Measurements from ENCODE around the gene TAS2R30. TPM values are rescaled to one million over a fixed set of nuclear protein-coding genes. Genes with fewer than 3 reads are reported as not detected.
"Not testable (repeated sequence)": the region's sequence is repeated elsewhere in the genome, so short reads cannot be mapped to it uniquely, and the experiment has no call there.

Gene TAS2R30
- total RNA-seq, 1 donor from 2014 or later: 15.7 TPM

DNA sequence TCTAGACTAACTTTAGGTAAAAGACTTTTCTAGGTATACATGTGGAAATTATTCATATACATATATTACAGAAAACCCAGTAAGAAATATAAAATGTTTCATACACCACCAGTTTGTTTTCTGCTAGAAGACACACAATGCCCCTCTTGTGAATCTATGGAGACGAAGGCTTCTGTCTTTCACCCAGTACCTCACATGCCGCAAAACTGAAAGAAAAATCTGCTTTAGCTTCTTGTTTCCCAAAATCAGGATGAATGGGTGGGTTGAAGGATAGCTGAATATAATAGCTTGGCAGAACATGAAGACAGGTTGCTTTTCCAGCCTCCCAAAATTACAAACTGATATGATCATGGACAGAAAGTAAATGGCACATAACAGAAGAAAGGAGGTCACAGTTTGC lies 1.3 kb downstream of the TAS2R30 start:
- no peak overlapping the region for H3K4me3 ChIP-seq
- intact Hi-C loops (cut with DNase I): no loop called here
- H3K4me1 ChIP-seq: peaks cover 10% of the 10 kb centered on the region

DNA sequence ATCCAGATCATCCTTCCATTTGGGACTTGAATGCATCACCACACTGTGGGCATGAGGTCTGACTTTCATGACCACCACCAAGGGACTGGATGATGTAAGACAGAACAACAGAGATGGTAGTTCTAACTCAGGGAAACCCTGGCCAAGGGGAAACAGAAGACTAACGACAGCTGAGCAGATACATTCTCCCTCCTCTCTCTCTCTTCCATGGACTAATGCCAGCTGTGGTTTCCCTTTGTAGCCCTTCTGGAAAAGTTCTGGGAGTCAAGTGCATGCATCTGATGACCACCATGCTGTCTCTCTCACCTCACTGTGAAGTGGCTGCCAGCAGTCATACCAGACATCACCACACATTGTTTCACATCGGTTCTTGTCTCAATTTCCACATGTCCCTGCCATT lies 3.4 kb downstream of the TAS2R30 start:
- intact Hi-C loops (cut with DNase I): no loop called here
- no peak overlapping the region for H3K27ac ChIP-seq
- no peak for DNase-seq (ENCODE audit: extremely low spot score in 2 of 2)
- no peak for TF ChIP-seq POLR2A (IDR thresholded peaks at IDR 0.05)
- TF ChIP-seq, protein P1, sequence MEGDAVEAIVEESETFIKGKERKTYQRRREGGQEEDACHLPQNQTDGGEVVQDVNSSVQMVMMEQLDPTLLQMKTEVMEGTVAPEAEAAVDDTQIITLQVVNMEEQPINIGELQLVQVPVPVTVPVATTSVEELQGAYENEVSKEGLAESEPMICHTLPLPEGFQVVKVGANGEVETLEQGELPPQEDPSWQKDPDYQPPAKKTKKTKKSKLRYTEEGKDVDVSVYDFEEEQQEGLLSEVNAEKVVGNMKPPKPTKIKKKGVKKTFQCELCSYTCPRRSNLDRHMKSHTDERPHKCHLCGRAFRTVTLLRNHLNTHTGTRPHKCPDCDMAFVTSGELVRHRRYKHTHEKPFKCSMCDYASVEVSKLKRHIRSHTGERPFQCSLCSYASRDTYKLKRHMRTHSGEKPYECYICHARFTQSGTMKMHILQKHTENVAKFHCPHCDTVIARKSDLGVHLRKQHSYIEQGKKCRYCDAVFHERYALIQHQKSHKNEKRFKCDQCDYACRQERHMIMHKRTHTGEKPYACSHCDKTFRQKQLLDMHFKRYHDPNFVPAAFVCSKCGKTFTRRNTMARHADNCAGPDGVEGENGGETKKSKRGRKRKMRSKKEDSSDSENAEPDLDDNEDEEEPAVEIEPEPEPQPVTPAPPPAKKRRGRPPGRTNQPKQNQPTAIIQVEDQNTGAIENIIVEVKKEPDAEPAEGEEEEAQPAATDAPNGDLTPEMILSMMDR (IDR thresholded peaks at IDR 0.05): no peak
- TF ChIP-seq POLR2AphosphoS5 (IDR thresholded peaks at IDR 0.05; ENCODE audit: insufficient read depth in 1 of 2, low read depth in 1 of 2): no peak
- no peaks in the 10 kb centered on the region for H3K9me3 ChIP-seq
- peaks cover 10% of the 10 kb centered on the region for H3K4me1 ChIP-seq
- H3K27me3 ChIP-seq: no peaks in the 10 kb centered on the region
- no peak overlapping the region for H3K4me3 ChIP-seq
- no peaks in the 10 kb centered on the region for H3K36me3 ChIP-seq

More for the DNA sequence above, 1.3 kb downstream of the TAS2R30 start:
- H3K27ac ChIP-seq: no peak overlapping the region
- no peak for DNase-seq (ENCODE audit: extremely low spot score in 2 of 2)
- no peaks in the 10 kb centered on the region for H3K9me3 ChIP-seq
- H3K27me3 ChIP-seq: no peaks in the 10 kb centered on the region
- TF ChIP-seq POLR2AphosphoS5 (IDR thresholded peaks at IDR 0.05; ENCODE audit: insufficient read depth in 1 of 2, low read depth in 1 of 2) (no peak), POLR2A (IDR thresholded peaks at IDR 0.05) (no peak)
- TF ChIP-seq, protein P1 (IDR thresholded peaks at IDR 0.05): no peak
- H3K36me3 ChIP-seq: no peaks in the 10 kb centered on the region

DNA sequence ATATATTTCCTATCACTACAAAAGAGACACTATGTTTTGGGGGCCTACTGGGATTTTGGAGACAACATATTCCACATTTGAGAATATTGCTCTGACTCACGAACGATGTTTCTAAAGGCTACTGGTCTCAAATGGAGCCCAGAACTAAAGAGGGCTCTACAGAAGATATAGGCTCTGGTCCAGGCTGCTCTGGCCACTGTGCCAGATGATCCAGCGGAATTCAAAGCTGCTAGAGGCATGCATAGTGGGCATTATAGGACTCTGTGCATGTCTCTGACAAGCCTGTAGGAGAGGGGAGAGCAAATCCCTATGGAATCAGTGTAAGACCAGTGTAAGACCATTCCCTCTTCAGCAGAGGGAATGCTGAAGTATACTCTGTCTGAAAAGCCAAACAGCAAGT lies 4.1 kb downstream of the TAS2R30 start:
- H3K27me3 ChIP-seq: no peaks in the 10 kb centered on the region
- no peaks in the 10 kb centered on the region for H3K36me3 ChIP-seq
- no peak for DNase-seq (ENCODE audit: extremely low spot score in 2 of 2)
- intact Hi-C loops (cut with DNase I): no loop called here
- H3K4me1 ChIP-seq: peaks cover 10% of the 10 kb centered on the region
- no peak overlapping the region for H3K27ac ChIP-seq
- no peaks in the 10 kb centered on the region for H3K9me3 ChIP-seq
- no peak overlapping the region for H3K4me3 ChIP-seq
- TF ChIP-seq POLR2AphosphoS5 (IDR thresholded peaks at IDR 0.05; ENCODE audit: insufficient read depth in 1 of 2, low read depth in 1 of 2) (no peak), POLR2A (IDR thresholded peaks at IDR 0.05) (no peak)
- TF ChIP-seq, protein P1 (IDR thresholded peaks at IDR 0.05): no peak

DNA sequence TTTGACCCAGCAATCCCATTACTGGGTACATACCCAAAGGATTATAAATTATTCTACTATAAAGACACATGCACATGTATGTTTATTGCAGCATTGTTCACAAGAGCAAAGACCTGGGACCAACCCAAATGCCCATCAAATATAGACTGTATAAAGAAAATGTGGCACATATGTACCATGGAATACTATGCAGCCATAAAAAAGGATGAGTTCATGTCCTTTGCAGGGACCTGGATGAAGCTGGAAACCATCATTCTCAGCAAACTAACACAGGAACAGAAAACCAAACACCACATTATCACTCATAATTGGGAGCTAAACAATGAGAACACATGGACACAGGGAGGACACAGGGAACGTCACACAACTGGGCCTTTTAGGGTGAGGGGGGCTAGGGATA lies 20.3 kb downstream of the TAS2R30 start:
- H3K27ac ChIP-seq; H3K27me3 ChIP-seq; DNase-seq (ENCODE audit: extremely low spot score in 2 of 2); H3K36me3 ChIP-seq; intact Hi-C loops (cut with DNase I); H3K4me1 ChIP-seq; H3K9me3 ChIP-seq; H3K4me3 ChIP-seq: not testable (repeated sequence)

DNA sequence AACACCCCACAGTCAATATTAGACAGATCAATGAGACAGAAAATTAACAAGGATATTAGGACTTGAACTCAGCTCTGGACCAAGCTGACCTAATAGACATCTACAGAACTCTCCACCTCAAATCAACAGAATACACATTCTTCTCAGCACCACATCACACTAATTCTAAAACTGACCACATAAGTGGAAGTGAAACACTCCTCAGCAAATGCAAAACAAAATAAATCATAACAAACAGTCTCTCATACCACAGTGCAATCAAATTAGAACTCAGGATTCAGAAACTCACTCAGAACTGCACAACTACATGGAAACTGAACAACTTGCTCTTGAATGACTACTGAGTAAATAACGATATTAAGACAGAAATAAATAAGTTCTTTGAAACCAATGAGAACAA lies 23.2 kb downstream of the TAS2R30 start:
- H3K36me3 ChIP-seq; H3K4me1 ChIP-seq; H3K27me3 ChIP-seq; H3K9me3 ChIP-seq; H3K27ac ChIP-seq; DNase-seq (ENCODE audit: extremely low spot score in 2 of 2); intact Hi-C loops (cut with DNase I); H3K4me3 ChIP-seq: not testable (repeated sequence)

GRCh38 chr12:11108862-11109261 lies 25.6 kb downstream of the TAS2R30 start:
- Histone ChIP-seq H3K9me3 (no peaks in the 10 kb centered on the region), H3K36me3 (peaks cover 0 to 5% of the 10 kb centered on the region in 2 donors), H3K27me3 (no peaks in the 10 kb centered on the region), H3K27ac (no peak overlapping the region), H3K4me3 (no peak overlapping the region), H3K4me1 (no peaks in the 10 kb centered on the region)
- intact Hi-C loops (cut with DNase I): no loop called here
- no peak for DNase-seq (ENCODE audit: extremely low spot score in 2 of 2)
- TF ChIP-seq POLR2AphosphoS5 (IDR thresholded peaks at IDR 0.05; ENCODE audit: insufficient read depth in 1 of 2, low read depth in 1 of 2): no peak
- TF ChIP-seq POLR2A (IDR thresholded peaks at IDR 0.05): no peak
- TF ChIP-seq, protein P1 (IDR thresholded peaks at IDR 0.05): no peak
